Inflammatory macrophage (primary cell): ENCODE data around the gene PALMD.

Experiments
- DNase-seq, 2 donors: peaks; one replicate each; pipeline ENCODE4 v3.0.0-alpha.2; 2020 to 2022

Gene PALMD

GRCh38 chr1:99700020-99700419 lies 54.1 kb downstream of the PALMD start:
- peak; percentile 8 to 64 for DNase-seq

- DNase-seq: no peak
Measured at GRCh38 chr1:99702221-99702620, 56.3 kb downstream of the PALMD start.

- peak in 1 of 2 donors; percentile 18 for DNase-seq
Measured at GRCh38 chr1:99704356-99704816, 58.5 kb downstream of the PALMD start.

GRCh38 chr1:99705385-99705784 lies 59.5 kb downstream of the PALMD start:
- no peak for DNase-seq

- peak; percentile 76 to 80 for DNase-seq
Measured at GRCh38 chr1:99707535-99708142, 61.7 kb downstream of the PALMD start.

GRCh38 chr1:99710994-99711393 lies 65.1 kb downstream of the PALMD start:
- no peak for DNase-seq

- DNase-seq: no peak
Measured at GRCh38 chr1:99713006-99713405, 67.1 kb downstream of the PALMD start.

GRCh38 chr1:99717005-99717404 lies 71.1 kb downstream of the PALMD start:
- DNase-seq: no peak

GRCh38 chr1:99723251-99723650 lies 77.3 kb downstream of the PALMD start:
- no peak for DNase-seq

GRCh38 chr1:99725996-99726395 lies 80.1 kb downstream of the PALMD start:
- no peak for DNase-seq

GRCh38 chr1:99726407-99726806 lies 80.5 kb downstream of the PALMD start:
- DNase-seq: no peak

- DNase-seq: no peak
Measured at GRCh38 chr1:99726818-99727217, 80.9 kb downstream of the PALMD start.

GRCh38 chr1:99727575-99728185 lies 81.8 kb downstream of the PALMD start:
- DNase-seq: no peak

- peak in 1 of 2 donors; percentile 12 for DNase-seq
Measured at GRCh38 chr1:99728494-99729235, 82.8 kb downstream of the PALMD start.

GRCh38 chr1:99731384-99731783 lies 85.5 kb downstream of the PALMD start:
- DNase-seq: no peak

- no peak for DNase-seq
Measured at GRCh38 chr1:99735852-99736251, 89.9 kb downstream of the PALMD start.

- no peak for DNase-seq
Measured at GRCh38 chr1:99737016-99737415, 91.1 kb downstream of the PALMD start.

- DNase-seq: no peak
Measured at GRCh38 chr1:99738858-99739465, 93.0 kb downstream of the PALMD start.

GRCh38 chr1:99740141-99740540 lies 94.2 kb downstream of the PALMD start:
- DNase-seq: no peak
